A673 (cell line): ENCODE measurements around the gene INHBC. TPM values are rescaled to one million over a fixed set of nuclear protein-coding genes. Genes with fewer than 3 reads are reported as not detected.

Experiments
- BruUV-seq: library from RNA; stranded (reverse); fragments of 400-500 nt; replicated peaks from 2 replicates; lab custom pipeline; 2021; lab: Mats Ljungman, UMichigan
- CTCF ChIA-PET: fragments of 300-600 bp; sonication (Branson Sonifier 250); formaldehyde crosslinking; loops from one replicate; lab custom pipeline; 2022; ENCODE audit warnings: antibody characterized with exemption; lab: Charles Lee
- POLR2A ChIA-PET: fragments of 300-600 bp; sonication (Branson Sonifier 250); formaldehyde crosslinking; loops from one replicate; lab custom pipeline; 2022; ENCODE audit warnings: antibody characterized with exemption; ENCODE audit not compliant: low non-redundant PET; lab: Charles Lee
- DNase-seq: peaks from one replicate; pipeline ENCODE4 v3.0.0-alpha.2; 2015; ENCODE audit warnings: low spot score
- H3K27ac ChIP-seq: fragments of 200-600 bp; sonication (generic); 2 replicates; pipeline ENCODE4 v1.5.1; 2016; ENCODE audit warnings: mixed run types, low read depth, mild to moderate bottlenecking, mixed read lengths, antibody characterized with exemption, low read length; ENCODE audit not compliant: poor library complexity, severe bottlenecking
- H3K27me3 ChIP-seq: fragments of 200-600 bp; sonication (generic); replicated peaks from 2 replicates; pipeline ENCODE4 v1.6.1; 2017; ENCODE audit warnings: mixed run types, low read depth, mild to moderate bottlenecking, mixed read lengths, antibody characterized with exemption, low read length; ENCODE audit not compliant: insufficient read depth, poor library complexity
- H3K36me3 ChIP-seq: fragments of 200-600 bp; sonication (generic); 2 replicates; pipeline ENCODE4 v1.6.1; 2016; ENCODE audit warnings: mixed run types, mild to moderate bottlenecking, mixed read lengths, antibody characterized with exemption, low read length; ENCODE audit not compliant: insufficient read depth, poor library complexity, severe bottlenecking
- H3K4me1 ChIP-seq: fragments of 200-600 bp; sonication (generic); 2 replicates; pipeline ENCODE4 v1.6.1; 2017; ENCODE audit warnings: mixed run types, mild to moderate bottlenecking, mixed read lengths, antibody characterized with exemption, low read length; ENCODE audit not compliant: insufficient read depth, poor library complexity, severe bottlenecking
- H3K4me3 ChIP-seq: fragments of 200-600 bp; sonication (generic); 2 replicates; pipeline ENCODE4 v1.5.1; 2016; ENCODE audit warnings: low read depth, mixed run types, mild to moderate bottlenecking, mixed read lengths, low read length; ENCODE audit not compliant: poor library complexity, severe bottlenecking
- H3K9me3 ChIP-seq: fragments of 200-600 bp; sonication (generic); 2 replicates; pipeline ENCODE4 v1.6.1; 2016; ENCODE audit warnings: mixed run types, low read depth, mild to moderate bottlenecking, mixed read lengths, antibody characterized with exemption, low read length; ENCODE audit not compliant: poor library complexity, severe bottlenecking
- CTCF ChIP-seq: fragments of 300-800, 200-600 bp; sonication (generic); conservative IDR thresholded peaks from 2 replicates; pipeline ENCODE4 v1.5.1; 2017; ENCODE audit warnings: low read depth, mild to moderate bottlenecking, antibody characterized with exemption, low read length, moderate library complexity, mixed read lengths
- EZH2 ChIP-seq: fragments of 200-600 bp; sonication (generic); IDR thresholded peaks from 2 replicates; pipeline ENCODE4 v1.6.1; 2017; ENCODE audit warnings: borderline replicate concordance, low read depth, mild to moderate bottlenecking, mixed read lengths, antibody characterized with exemption, low read length; ENCODE audit not compliant: poor library complexity, severe bottlenecking
- intact Hi-C: fragments of 100-400 bp; cut with micrococcal nuclease; formaldehyde crosslinking; loops from one replicate; pipeline ENCODE4 v1.10.0; 2022; ENCODE audit not compliant: unreplicated experiment
- total RNA-seq: library from RNA; stranded (reverse); gene quantifications from 2 replicates; pipeline ENCODE4 v1.2.3, GENCODE V29; 2021

Gene INHBC
- total RNA-seq, 1 experiment from 2014 or later = not detected

DNA sequence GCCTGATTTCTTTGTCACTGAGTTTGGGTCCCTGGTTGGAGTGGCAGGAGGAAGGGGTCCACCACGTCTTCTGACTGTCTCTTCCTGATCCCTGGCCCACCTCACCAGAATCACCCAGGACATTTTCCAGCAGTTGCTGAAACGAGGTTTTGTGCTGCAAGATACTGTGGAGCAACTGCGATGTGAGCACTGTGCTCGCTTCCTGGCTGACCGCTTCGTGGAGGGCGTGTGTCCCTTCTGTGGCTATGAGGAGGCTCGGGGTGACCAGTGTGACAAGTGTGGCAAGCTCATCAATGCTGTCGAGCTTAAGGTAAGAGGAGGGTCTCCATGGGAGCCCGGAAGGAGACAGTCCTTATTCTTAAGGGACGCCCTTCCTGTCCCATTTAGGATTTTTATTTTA, 65.6 kb downstream of the INHBC start:
- peaks cover 78% of the 10 kb centered on the region for H3K36me3 ChIP-seq
- BruUV-seq = no TSS peak
- TF ChIP-seq CTCF (no peak), EZH2 (no peak)
- H3K4me1 ChIP-seq = no peaks in the 10 kb centered on the region
- DNase-seq = no peak
- H3K4me3 ChIP-seq = no peak overlapping the region
- no peak overlapping the region for H3K27ac ChIP-seq
- no peaks in the 10 kb centered on the region for H3K27me3 ChIP-seq
- ChIA-PET POLR2A (interaction anchor here (0.6 to 1.0 kb wide), 2 partner anchors 15 to 26 kb away, joined by 3 to 4 read pairs; no protein-coding TSS in a partner anchor), CTCF (no interaction called here)
- H3K9me3 ChIP-seq = no peaks in the 10 kb centered on the region
- intact Hi-C loops = no loop called here

Other genes with a start within 250 kb of the INHBC start
- 4.8 and 6.0 TPM in 2 replicates for gene NXPH4, start 218.0 kb upstream of the INHBC start, total RNA-seq
- gene SHMT2, start 205.1 kb upstream of the INHBC start, total RNA-seq = 274 and 310 TPM in 2 replicates
- gene STAC3, start 183.6 kb upstream of the INHBC start, total RNA-seq = 7.0 and 8.4 TPM in 2 replicates
- 64.0 and 76.2 TPM in 2 replicates for gene R3HDM2, start 3.7 kb upstream of the INHBC start, total RNA-seq
- gene INHBE, start 20.5 kb downstream of the INHBC start, total RNA-seq = 0.62 and 0.94 TPM in 2 replicates
- 22.4 and 22.6 TPM in 2 replicates for gene GLI1, start 25.0 kb downstream of the INHBC start, total RNA-seq
- 0.52 and 0.87 TPM in 2 replicates for gene ARHGAP9, start 45.1 kb downstream of the INHBC start, total RNA-seq
- gene MARS1, start 53.3 kb downstream of the INHBC start, total RNA-seq = 467 and 504 TPM in 2 replicates
- gene DDIT3, start 85.7 kb downstream of the INHBC start, total RNA-seq = 61.9 and 65.6 TPM in 2 replicates
- 140 and 150 TPM in 2 replicates for gene MBD6, start 88.0 kb downstream of the INHBC start, total RNA-seq
- 121 and 129 TPM in 2 replicates for gene DCTN2, start 112.4 kb downstream of the INHBC start, total RNA-seq
- 2.1 and 3.3 TPM in 2 replicates for gene KIF5A, start 115.3 kb downstream of the INHBC start, total RNA-seq
- 34.9 and 35.4 TPM in 2 replicates for gene PIP4K2C, start 156.4 kb downstream of the INHBC start, total RNA-seq
- 61.7 and 65.9 TPM in 2 replicates for gene DTX3, start 170.0 kb downstream of the INHBC start, total RNA-seq
- 20.9 and 32.5 TPM in 2 replicates for gene ARHGEF25, start 176.7 kb downstream of the INHBC start, total RNA-seq
- 34.5 and 39.0 TPM in 2 replicates for gene B4GALNT1, start 198.4 kb downstream of the INHBC start, total RNA-seq